ENCODE results near the gene LCE7A. TPM values are rescaled to one million over a fixed set of nuclear protein-coding genes. Genes with fewer than 3 reads are reported as not detected.

The LCE7A gene
- total and polyA plus RNA-seq, 7 donors: not detected

GRCh38 chr1:152880907-152881306 lies 21.1 kb downstream of the LCE7A start:
- H3K9me3 ChIP-seq: no peaks in the 10 kb centered on the region
- no peak for TF ChIP-seq CTCF (IDR thresholded peaks at IDR 0.05)
- no peak for ATAC-seq
- H3K27me3 ChIP-seq (ENCODE audit: insufficient read depth in 3 of 3, low read length in 2 of 3): no peaks in the 10 kb centered on the region
- no peak overlapping the region for H3K27ac ChIP-seq
- no peak overlapping the region for H3K4me3 ChIP-seq
- intact Hi-C loops (cut with DNase I): no loop called here
- no peaks in the 10 kb centered on the region for H3K4me1 ChIP-seq
- no peaks in the 10 kb centered on the region for H3K36me3 ChIP-seq (ENCODE audit: insufficient read depth in 1 of 2, low read depth in 1 of 2)
- DNase-seq: no peak
- WGBS, 3 donors: 73 to 89% (median 81%) methylated on average over 5 of the region's 5 CpGs

GRCh38 chr1:152884085-152884484 lies 24.3 kb downstream of the LCE7A start:
- H3K36me3 ChIP-seq (ENCODE audit: insufficient read depth in 1 of 2, low read depth in 1 of 2): no peaks in the 10 kb centered on the region
- intact Hi-C loops (cut with DNase I): no loop called here

GRCh38 chr1:152884506-152884905 lies 24.7 kb downstream of the LCE7A start:
- ATAC-seq: no peak
- intact Hi-C loops (cut with DNase I): no loop called here
- no peak for TF ChIP-seq CTCF (IDR thresholded peaks at IDR 0.05)

More at GRCh38 chr1:152884085-152884484, 24.3 kb downstream of the LCE7A start:
- no peak for DNase-seq
- ATAC-seq: no peak
- no peaks in the 10 kb centered on the region for H3K27me3 ChIP-seq (ENCODE audit: insufficient read depth in 3 of 3, low read length in 2 of 3)
- H3K4me1 ChIP-seq: no peaks in the 10 kb centered on the region
- TF ChIP-seq CTCF (IDR thresholded peaks at IDR 0.05): no peak
- no peak overlapping the region for H3K27ac ChIP-seq
- H3K4me3 ChIP-seq: no peak overlapping the region
- no peaks in the 10 kb centered on the region for H3K9me3 ChIP-seq

GRCh38 chr1:152884966-152885624 lies 25.3 kb downstream of the LCE7A start:
- H3K4me1 ChIP-seq: no peaks in the 10 kb centered on the region
- H3K27ac ChIP-seq: no peak overlapping the region
- TF ChIP-seq CTCF (IDR thresholded peaks at IDR 0.05): no peak
- no peaks in the 10 kb centered on the region for H3K9me3 ChIP-seq
- no peaks in the 10 kb centered on the region for H3K27me3 ChIP-seq (ENCODE audit: insufficient read depth in 3 of 3, low read length in 2 of 3)
- H3K36me3 ChIP-seq (ENCODE audit: insufficient read depth in 1 of 2, low read depth in 1 of 2): no peaks in the 10 kb centered on the region
- WGBS, 3 donors: 60 to 63% (median 60%) methylated on average over 4 of the region's 4 CpGs
- ATAC-seq (no peak), DNase-seq (no peak)
- intact Hi-C loops (cut with DNase I): no loop called here
- no peak overlapping the region for H3K4me3 ChIP-seq

More at GRCh38 chr1:152884506-152884905, 24.7 kb downstream of the LCE7A start:
- Histone ChIP-seq H3K36me3 (ENCODE audit: insufficient read depth in 1 of 2, low read depth in 1 of 2) (no peaks in the 10 kb centered on the region), H3K4me1 (no peaks in the 10 kb centered on the region), H3K27me3 (ENCODE audit: insufficient read depth in 3 of 3, low read length in 2 of 3) (no peaks in the 10 kb centered on the region), H3K4me3 (no peak overlapping the region), H3K9me3 (no peaks in the 10 kb centered on the region), H3K27ac (no peak overlapping the region)
- WGBS, 3 donors: 93 to 100% (median 96%) methylated on average over 1 of the region's 1 CpG
- DNase-seq: no peak

- Histone ChIP-seq H3K36me3 (ENCODE audit: insufficient read depth in 1 of 2, low read depth in 1 of 2) (no peaks in the 10 kb centered on the region), H3K4me3 (no peak overlapping the region), H3K27ac (no peak overlapping the region), H3K27me3 (ENCODE audit: insufficient read depth in 3 of 3, low read length in 2 of 3) (no peaks in the 10 kb centered on the region), H3K4me1 (no peaks in the 10 kb centered on the region), H3K9me3 (no peaks in the 10 kb centered on the region)
- ATAC-seq (no peak), DNase-seq (no peak)
- 34 to 40% (median 36%) methylated on average over 3 of the region's 3 CpGs for WGBS, 3 donors
- intact Hi-C loops (cut with DNase I): no loop called here
- TF ChIP-seq CTCF (IDR thresholded peaks at IDR 0.05): no peak
These were observed 26.3 kb downstream of the LCE7A start for GRCh38 chr1:152886085-152886484.
